HCT116 (cell line): ENCODE measurements around the gene MXD1. TPM values are rescaled to one million over a fixed set of nuclear protein-coding genes. Genes with fewer than 3 reads are reported as not detected.

Experiments used
- ATAC-seq: fragments of 200-7000 bp; cut with Tn5 transposase; 2 replicates; pipeline ENCODE4 v1.9.1; 2020; ENCODE audit warnings: mild to moderate bottlenecking, moderate library complexity
- BruUV-seq: library from RNA; stranded (reverse); fragments of 400-500 nt; replicated peaks from 2 replicates; lab custom pipeline; 2021; lab: Mats Ljungman, UMichigan
- CTCF ChIA-PET: fragments of 300-600 bp; sonication (Branson Sonifier 250); formaldehyde crosslinking; loops from one replicate; lab custom pipeline; 2021; ENCODE audit warnings: antibody characterized with exemption; lab: Charles Lee
- POLR2A ChIA-PET: fragments of 300-600, 350-600 bp; sonication (Branson Sonifier 250); formaldehyde crosslinking; loops from one replicate; lab custom pipeline; 2021; ENCODE audit warnings: antibody characterized with exemption; lab: Charles Lee
- RAD21 ChIA-PET, 2 experiments: fragments of 300-600 bp; sonication (Branson Sonifier 250); formaldehyde crosslinking; loops; one replicate each; lab custom pipeline; 2023; ENCODE audit warnings: low total read pairs in 2 of 2; ENCODE audit not compliant: uncharacterized antibody in 2 of 2, unreplicated experiment in 2 of 2, low non-redundant PET in 1 of 2; lab: Charles Lee
- DNase-seq: peaks from one replicate; pipeline ENCODE4 v3.0.0-alpha.2; 2010; ENCODE audit warnings: low read depth, low spot score
- H2AFZ ChIP-seq: fragments of 200-600 bp; shearing (Covaris generic), sonication (generic); 2 replicates; pipeline ENCODE4 v1.6.1; 2017; ENCODE audit warnings: low read depth, mixed run types, mixed read lengths, antibody characterized with exemption, low read length; ENCODE audit not compliant: poor library complexity, severe bottlenecking
- H3K27ac ChIP-seq: 2 replicates; pipeline ENCODE4 v1.5.1; 2012; ENCODE audit warnings: low read depth, low read length
- H3K27me3 ChIP-seq: fragments of 200-600 bp; sonication (generic); 2 replicates; pipeline ENCODE4 v1.6.1; 2016; ENCODE audit warnings: mixed run types, low read length, mixed read lengths; ENCODE audit not compliant: insufficient read depth
- H3K36me3 ChIP-seq, 2 experiments: fragments of 200-500 bp in 1 of 2; fragments of 200-600 bp in 1 of 2; sonication (Bioruptor generic) in 1 of 2; sonication (generic) in 1 of 2; 2 replicates each; pipeline versions ENCODE4 v1.5.1 to v1.6.1; 2014 to 2016; ENCODE audit warnings: low read length in 2 of 2, inconsistent platforms in 1 of 2, mixed read lengths in 1 of 2, mixed run types in 1 of 2; ENCODE audit not compliant: insufficient read depth in 2 of 2, control insufficient read depth in 1 of 2
- H3K4me1 ChIP-seq, 2 experiments: fragments of 200-600 bp in 1 of 2; sonication (generic) in 1 of 2; 2 replicates each; pipeline versions ENCODE4 v1.5.1 to v1.6.1; 2012 to 2017; ENCODE audit warnings: low read length in 2 of 2, inconsistent platforms in 1 of 2, mild to moderate bottlenecking in 1 of 2, mixed read lengths in 1 of 2, mixed run types in 1 of 2, moderate library complexity in 1 of 2; ENCODE audit not compliant: insufficient read depth in 2 of 2, control insufficient read depth in 1 of 2
- H3K4me2 ChIP-seq: fragments of 200-600 bp; sonication (generic); 2 replicates; pipeline ENCODE4 v1.6.1; 2017; ENCODE audit warnings: mixed run types, low read length, mixed read lengths
- H3K4me3 ChIP-seq, 2 experiments: fragments of 200-600 bp in 1 of 2; sonication (generic) in 1 of 2; replicated peaks in 1 of 2; 2 replicates each; pipeline ENCODE4 v1.5.1; 2011 to 2016; ENCODE audit warnings: low read length in 2 of 2, control low read depth in 1 of 2, low read depth in 1 of 2, mild to moderate bottlenecking in 1 of 2, mixed read lengths in 1 of 2, mixed run types in 1 of 2
- H3K79me2 ChIP-seq: fragments of 200-600 bp; sonication (generic); 2 replicates; pipeline ENCODE4 v1.6.1; 2017; ENCODE audit warnings: mild to moderate bottlenecking, mixed run types, low read length, moderate library complexity, mixed read lengths; ENCODE audit not compliant: insufficient read depth
- H3K9ac ChIP-seq: fragments of 200-600 bp; sonication (generic); 2 replicates; pipeline ENCODE4 v1.6.1; 2016; ENCODE audit warnings: low read length, mixed read lengths
- H3K9me2 ChIP-seq: fragments of 200-600 bp; sonication (generic), shearing (Covaris generic); 2 replicates; pipeline ENCODE4 v1.6.1; 2017; ENCODE audit warnings: mixed run types, mild to moderate bottlenecking, moderate library complexity; ENCODE audit not compliant: insufficient read depth
- H3K9me3 ChIP-seq, 2 experiments: fragments of 200-500 bp in 1 of 2; fragments of 200-600 bp in 1 of 2; sonication (Bioruptor generic) in 1 of 2; sonication (generic) in 1 of 2; 2 replicates each; pipeline ENCODE4 v1.6.1; 2014 to 2017; ENCODE audit warnings: low read length in 2 of 2, mixed read lengths in 2 of 2, inconsistent platforms in 1 of 2, low read depth in 1 of 2, mild to moderate bottlenecking in 1 of 2, mixed run types in 1 of 2, moderate library complexity in 1 of 2; ENCODE audit not compliant: control insufficient read depth in 1 of 2, insufficient read depth in 1 of 2
- H4K20me1 ChIP-seq: fragments of 200-600 bp; sonication (generic), shearing (Covaris generic); 2 replicates; pipeline ENCODE4 v1.6.1; 2017; ENCODE audit warnings: mixed run types, mild to moderate bottlenecking, moderate library complexity; ENCODE audit not compliant: insufficient read depth
- CBX3 ChIP-seq: IDR thresholded peaks from 2 replicates; pipeline ENCODE4 v1.6.1; 2012; ENCODE audit warnings: low read depth
- CEBPB ChIP-seq: IDR thresholded peaks from 2 replicates; pipeline ENCODE4 v1.6.1; 2012; ENCODE audit warnings: low read depth
- FOSL1 ChIP-seq: IDR thresholded peaks from 2 replicates; pipeline ENCODE4 v1.6.1; 2012; ENCODE audit warnings: low read depth
- JUND ChIP-seq: IDR thresholded peaks from 2 replicates; pipeline ENCODE4 v1.6.1; 2012
- RAD21 ChIP-seq: IDR thresholded peaks from 2 replicates; pipeline ENCODE4 v1.6.1; 2012; ENCODE audit warnings: low read depth, mild to moderate bottlenecking
- SP1 ChIP-seq: IDR thresholded peaks from 2 replicates; pipeline ENCODE4 v1.6.1; 2012; ENCODE audit warnings: low read depth
- intact Hi-C: fragments of 100-400 bp; cut with micrococcal nuclease; formaldehyde crosslinking; loops from 2 replicates; pipeline ENCODE4 v1.10.0; 2022
- total RNA-seq: library from RNA; stranded (reverse); gene quantifications from one replicate; pipeline ENCODE4 v1.2.1, GENCODE V29; 2021; ENCODE audit not compliant: unreplicated experiment
- TF ChIP-seq, protein P1 (sequence below), 3 experiments: fragments of 200-600 bp in 1 of 3; sonication (generic) in 1 of 3; IDR thresholded peaks in 2 of 3; conservative IDR thresholded peaks in 1 of 3; 2 replicates each; pipeline ENCODE4 v1.5.1; 2012 to 2017; ENCODE audit warnings: low read depth in 2 of 3, low read length in 2 of 3, antibody characterized with exemption in 1 of 3, borderline replicate concordance in 1 of 3, control low read depth in 1 of 3, mild to moderate bottlenecking in 1 of 3, mixed read lengths in 1 of 3, mixed run types in 1 of 3, moderate library complexity in 1 of 3; ENCODE audit not compliant: insufficient read depth in 1 of 3
- TF ChIP-seq, protein P2 (sequence below): IDR thresholded peaks from 2 replicates; pipeline ENCODE4 v1.6.1; 2011; ENCODE audit warnings: mild to moderate bottlenecking, low read length, moderate library complexity; ENCODE audit not compliant: insufficient replicate concordance; ENCODE audit errors: extremely low read depth
- TF ChIP-seq, protein P3 (sequence below): IDR thresholded peaks from 2 replicates; pipeline ENCODE4 v1.6.1; 2012

The MXD1 gene
- total RNA-seq, 1 experiment from 2014 or later = 10.3 TPM

DNA sequence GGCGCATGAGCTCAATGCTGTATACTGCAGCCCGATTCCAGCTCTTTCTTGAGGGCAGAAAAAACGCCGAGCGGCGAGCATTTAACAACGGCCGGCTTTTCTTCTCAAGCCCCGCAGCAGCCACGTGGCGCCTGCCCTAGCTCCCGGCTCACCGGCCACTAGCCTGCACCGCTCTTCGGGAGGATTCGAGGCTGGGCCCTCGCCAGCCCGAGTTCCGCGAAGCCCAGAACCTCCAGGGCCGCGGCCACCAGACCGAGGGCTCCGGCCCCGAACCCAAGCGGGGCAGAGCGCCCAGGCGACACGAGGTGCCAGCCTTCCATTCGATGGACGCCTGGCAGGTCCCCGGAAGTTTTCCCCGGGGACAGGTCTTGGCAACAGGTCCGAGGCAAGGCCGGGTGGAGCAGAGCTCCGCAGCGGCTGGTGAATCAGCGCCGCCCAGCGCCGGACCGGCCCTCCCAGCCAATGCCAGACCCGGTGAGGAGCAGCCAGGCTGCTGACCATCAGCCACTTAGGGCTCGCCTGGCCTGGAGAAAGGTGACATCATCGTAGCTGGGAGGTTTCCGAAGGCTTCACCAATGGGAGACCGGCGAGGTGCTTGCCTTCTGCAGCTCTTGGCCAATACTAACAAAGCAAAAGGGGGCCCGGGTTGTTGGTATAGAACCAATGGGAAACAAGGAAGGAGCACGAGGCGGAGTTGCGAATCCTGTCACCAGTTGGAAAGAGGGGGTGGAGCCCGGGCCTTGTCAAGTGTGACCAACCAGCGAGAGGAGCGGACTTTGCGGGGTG, 552 bp upstream of the MXD1 start (continued):
- TF ChIP-seq RAD21 (peak; percentile 64), SP1 (peak; percentile 96)

DNA sequence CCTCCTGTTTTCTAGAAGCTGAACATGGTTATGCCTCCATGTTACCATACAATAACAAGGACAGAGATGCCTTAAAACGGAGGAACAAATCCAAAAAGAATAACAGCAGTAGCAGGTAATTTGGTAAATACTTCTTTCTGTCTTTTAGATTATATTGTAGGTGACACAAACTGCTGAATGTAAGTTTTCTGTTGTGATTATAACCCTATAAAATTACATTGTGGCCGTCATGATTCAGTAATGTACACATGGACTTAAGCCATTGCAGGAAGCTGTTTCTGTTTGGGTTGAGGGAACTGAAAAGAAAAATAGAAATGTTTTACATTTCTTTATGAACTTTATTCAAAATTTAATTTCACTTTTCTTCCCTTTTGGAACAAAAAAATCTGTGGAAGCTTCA, 1.2 kb downstream of the MXD1 start:
- Histone ChIP-seq H3K27me3 (no peaks in the 10 kb centered on the region), H3K9ac (0 out of 2 replicates have a peak overlapping the region, but pooled peaks have one; percentile 65), H3K4me3 (peak overlapping the region; percentile 65 to 79; a peak in 3 of 4 replicates), H3K27ac (no peak overlapping the region), H3K9me2 (no peaks in the 10 kb centered on the region), H3K36me3 (no peaks in the 10 kb centered on the region), H4K20me1 (no peaks in the 10 kb centered on the region), H3K4me1 (peaks cover 0 to 18% of the 10 kb centered on the region in 2 experiments; a peak in 3 of 4 replicates), H3K79me2 (no peaks in the 10 kb centered on the region), H3K9me3 (no peaks in the 10 kb centered on the region), H3K4me2 (peak overlapping the region; percentile 85; the same call in 1 of the 2 replicates), H2AFZ (no peak overlapping the region)
- TF ChIP-seq, protein P1, sequence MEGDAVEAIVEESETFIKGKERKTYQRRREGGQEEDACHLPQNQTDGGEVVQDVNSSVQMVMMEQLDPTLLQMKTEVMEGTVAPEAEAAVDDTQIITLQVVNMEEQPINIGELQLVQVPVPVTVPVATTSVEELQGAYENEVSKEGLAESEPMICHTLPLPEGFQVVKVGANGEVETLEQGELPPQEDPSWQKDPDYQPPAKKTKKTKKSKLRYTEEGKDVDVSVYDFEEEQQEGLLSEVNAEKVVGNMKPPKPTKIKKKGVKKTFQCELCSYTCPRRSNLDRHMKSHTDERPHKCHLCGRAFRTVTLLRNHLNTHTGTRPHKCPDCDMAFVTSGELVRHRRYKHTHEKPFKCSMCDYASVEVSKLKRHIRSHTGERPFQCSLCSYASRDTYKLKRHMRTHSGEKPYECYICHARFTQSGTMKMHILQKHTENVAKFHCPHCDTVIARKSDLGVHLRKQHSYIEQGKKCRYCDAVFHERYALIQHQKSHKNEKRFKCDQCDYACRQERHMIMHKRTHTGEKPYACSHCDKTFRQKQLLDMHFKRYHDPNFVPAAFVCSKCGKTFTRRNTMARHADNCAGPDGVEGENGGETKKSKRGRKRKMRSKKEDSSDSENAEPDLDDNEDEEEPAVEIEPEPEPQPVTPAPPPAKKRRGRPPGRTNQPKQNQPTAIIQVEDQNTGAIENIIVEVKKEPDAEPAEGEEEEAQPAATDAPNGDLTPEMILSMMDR (IDR thresholded peaks at IDR 0.05 in 2 of 3, conservative IDR thresholded peaks at IDR 0.05 in 1 of 3; ENCODE audit: borderline replicate concordance in 1 of 3, insufficient read depth in 1 of 3, low read depth in 2 of 3, low read length in 2 of 3) = no peak
- TF ChIP-seq JUND (no peak), CBX3 (no peak), CEBPB (no peak), FOSL1 (no peak), RAD21 (no peak)
- TF ChIP-seq, protein P2, sequence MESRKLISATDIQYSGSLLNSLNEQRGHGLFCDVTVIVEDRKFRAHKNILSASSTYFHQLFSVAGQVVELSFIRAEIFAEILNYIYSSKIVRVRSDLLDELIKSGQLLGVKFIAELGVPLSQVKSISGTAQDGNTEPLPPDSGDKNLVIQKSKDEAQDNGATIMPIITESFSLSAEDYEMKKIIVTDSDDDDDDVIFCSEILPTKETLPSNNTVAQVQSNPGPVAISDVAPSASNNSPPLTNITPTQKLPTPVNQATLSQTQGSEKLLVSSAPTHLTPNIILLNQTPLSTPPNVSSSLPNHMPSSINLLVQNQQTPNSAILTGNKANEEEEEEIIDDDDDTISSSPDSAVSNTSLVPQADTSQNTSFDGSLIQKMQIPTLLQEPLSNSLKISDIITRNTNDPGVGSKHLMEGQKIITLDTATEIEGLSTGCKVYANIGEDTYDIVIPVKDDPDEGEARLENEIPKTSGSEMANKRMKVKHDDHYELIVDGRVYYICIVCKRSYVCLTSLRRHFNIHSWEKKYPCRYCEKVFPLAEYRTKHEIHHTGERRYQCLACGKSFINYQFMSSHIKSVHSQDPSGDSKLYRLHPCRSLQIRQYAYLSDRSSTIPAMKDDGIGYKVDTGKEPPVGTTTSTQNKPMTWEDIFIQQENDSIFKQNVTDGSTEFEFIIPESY = no peak
- TF ChIP-seq, protein P3, sequence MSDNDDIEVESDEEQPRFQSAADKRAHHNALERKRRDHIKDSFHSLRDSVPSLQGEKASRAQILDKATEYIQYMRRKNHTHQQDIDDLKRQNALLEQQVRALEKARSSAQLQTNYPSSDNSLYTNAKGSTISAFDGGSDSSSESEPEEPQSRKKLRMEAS = no peak
- POLR2A ChIA-PET = no interaction called here
- DNase-seq (no peak), ATAC-seq (no peak)
- RAD21 ChIA-PET = no interaction called here
- CTCF ChIA-PET = no interaction called here
- intact Hi-C loops = no loop called here
- TSS peak; percentile 42 for BruUV-seq
